ENCODE data around the gene RPLP2.

Gene RPLP2

DNA sequence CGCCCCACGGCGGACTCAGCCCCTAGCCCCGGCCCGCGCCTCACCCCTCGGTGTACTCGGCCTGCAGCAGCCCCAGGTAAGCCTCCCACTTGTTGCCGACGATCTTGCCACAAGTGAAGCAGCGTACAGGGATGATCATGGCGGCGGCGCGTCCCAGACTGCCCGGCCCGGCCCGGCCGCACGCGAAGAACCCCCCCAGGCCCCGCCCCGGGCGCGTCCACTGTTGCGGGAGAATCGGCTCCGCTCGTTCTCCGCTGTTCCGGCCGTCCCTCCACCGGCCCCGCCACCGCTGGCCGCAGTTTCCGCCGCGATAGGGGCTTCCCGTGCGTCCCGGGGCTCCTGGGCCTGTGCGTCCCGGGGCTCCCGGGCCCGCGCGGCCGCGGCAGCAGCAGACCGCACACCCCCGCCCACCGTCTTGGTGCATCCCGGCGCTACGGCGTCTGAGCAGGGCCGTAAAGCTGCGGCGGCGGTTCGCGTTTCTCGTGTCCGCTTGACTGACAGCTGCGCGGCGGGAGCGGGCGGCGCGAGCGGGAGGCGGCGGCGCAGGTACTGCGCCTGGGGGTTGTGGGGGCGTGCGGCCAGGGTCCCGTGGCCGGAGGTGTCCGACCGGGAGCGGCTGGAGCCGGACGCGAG is 32.7 kb downstream of the RPLP2 start, which contains the start of the genes POLR2L and TSPAN4:
TSS of gene POLR2L (minus strand) at position 160 of the 633 bp plus-strand sequence. CDS start at position 139, 21 bp downstream.
TSS of gene TSPAN4 (plus strand) at position 483 of the 633 bp plus-strand sequence. CDS start 7,453 bp downstream, outside the sequence.
- Histone ChIP-seq H3K4me3 (ENCODE audit: low read depth, low read length) (peak within 1 kb of the TSS; percentile 77), H3K36me3 (peaks cover 16% of the 10 kb centered on the region), H3K4me1 (peaks cover 3% of the 10 kb centered on the region), H3K27me3 (no peaks in the 10 kb centered on the region), H3K9me3 (no peaks in the 10 kb centered on the region)
- TF ChIP-seq CTCF (IDR thresholded peaks at IDR 0.05; ENCODE audit: low read depth, low read length) = no peak
- peak; percentile 84 for DNase-seq

DNA sequence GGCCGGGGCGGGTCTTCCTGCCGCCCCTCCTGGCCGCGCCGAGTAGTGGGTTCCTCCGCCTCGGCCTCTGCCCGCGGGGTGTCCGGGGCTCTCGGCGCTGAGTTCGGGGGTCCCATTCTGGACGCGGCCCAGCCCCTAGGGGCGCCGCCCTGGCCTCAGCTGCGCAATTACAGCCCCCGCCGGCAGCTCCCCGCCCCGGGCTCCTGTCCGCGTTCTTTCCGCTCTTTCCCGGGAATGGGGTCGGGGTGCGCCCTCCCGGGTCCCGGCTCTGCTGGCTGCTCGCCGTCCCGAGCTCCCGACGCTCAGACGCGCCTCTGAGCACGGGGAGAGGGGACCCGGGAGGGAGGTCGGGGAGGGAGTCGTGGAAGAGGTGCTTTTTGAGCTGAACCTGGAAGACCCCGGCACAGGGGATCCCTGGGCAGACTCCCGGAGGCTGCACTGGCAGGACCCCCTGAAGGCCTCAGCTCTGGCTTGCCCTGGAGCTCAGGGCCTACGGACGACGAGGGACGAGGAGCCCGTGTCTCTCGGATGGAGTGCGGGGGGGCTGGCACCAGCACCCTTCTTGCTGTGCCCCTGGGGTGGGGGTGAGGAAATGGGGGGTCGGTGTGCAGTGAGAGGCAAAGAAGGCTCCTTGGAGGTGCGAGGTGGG is 33.4 kb downstream of the RPLP2 start:
- Histone ChIP-seq H3K4me3 (ENCODE audit: low read depth, low read length) (peak overlapping the region; percentile 77), H3K9me3 (no peaks in the 10 kb centered on the region), H3K4me1 (peaks cover 3% of the 10 kb centered on the region), H3K27me3 (no peaks in the 10 kb centered on the region), H3K36me3 (peaks cover 16% of the 10 kb centered on the region)
- DNase-seq = no peak
- TF ChIP-seq CTCF (IDR thresholded peaks at IDR 0.05; ENCODE audit: low read depth, low read length) = no peak

- peak overlapping the region; percentile 77 for H3K4me3 ChIP-seq (ENCODE audit: low read depth, low read length)
- H3K36me3 ChIP-seq = peaks cover 9% of the 10 kb centered on the region
- H3K9me3 ChIP-seq = no peaks in the 10 kb centered on the region
- H3K27me3 ChIP-seq = no peaks in the 10 kb centered on the region
- peaks cover 8% of the 10 kb centered on the region for H3K4me1 ChIP-seq
- TF ChIP-seq CTCF (IDR thresholded peaks at IDR 0.05; ENCODE audit: low read depth, low read length) = no peak
- no peak for DNase-seq
Observed at GRCh38 chr11:843818-844692, 34.3 kb downstream of the RPLP2 start.

GRCh38 chr11:844693-845644 is 35.2 kb downstream of the RPLP2 start:
- H3K4me3 ChIP-seq (ENCODE audit: low read depth, low read length) = no peak overlapping the region; the same call in 1 of the 2 replicates
- DNase-seq = peak; percentile 74

More at GRCh38 chr11:844693-845644, 35.2 kb downstream of the RPLP2 start:
- H3K9me3 ChIP-seq = no peaks in the 10 kb centered on the region
- H3K36me3 ChIP-seq = peaks cover 2% of the 10 kb centered on the region
- TF ChIP-seq CTCF (IDR thresholded peaks at IDR 0.05; ENCODE audit: low read depth, low read length) = no peak
- H3K27me3 ChIP-seq = no peaks in the 10 kb centered on the region
- H3K4me1 ChIP-seq = peaks cover 8% of the 10 kb centered on the region
